ENCODE data around the gene IWS1. TPM values are rescaled to one million over a fixed set of nuclear protein-coding genes. Genes with fewer than 3 reads are reported as not detected.
A peak's percentile ranks its signal among the peaks of the same experiment; 100 is the strongest.

The IWS1 gene
- total RNA-seq, result 40.8 and 51.0 TPM in 2 replicates

DNA sequence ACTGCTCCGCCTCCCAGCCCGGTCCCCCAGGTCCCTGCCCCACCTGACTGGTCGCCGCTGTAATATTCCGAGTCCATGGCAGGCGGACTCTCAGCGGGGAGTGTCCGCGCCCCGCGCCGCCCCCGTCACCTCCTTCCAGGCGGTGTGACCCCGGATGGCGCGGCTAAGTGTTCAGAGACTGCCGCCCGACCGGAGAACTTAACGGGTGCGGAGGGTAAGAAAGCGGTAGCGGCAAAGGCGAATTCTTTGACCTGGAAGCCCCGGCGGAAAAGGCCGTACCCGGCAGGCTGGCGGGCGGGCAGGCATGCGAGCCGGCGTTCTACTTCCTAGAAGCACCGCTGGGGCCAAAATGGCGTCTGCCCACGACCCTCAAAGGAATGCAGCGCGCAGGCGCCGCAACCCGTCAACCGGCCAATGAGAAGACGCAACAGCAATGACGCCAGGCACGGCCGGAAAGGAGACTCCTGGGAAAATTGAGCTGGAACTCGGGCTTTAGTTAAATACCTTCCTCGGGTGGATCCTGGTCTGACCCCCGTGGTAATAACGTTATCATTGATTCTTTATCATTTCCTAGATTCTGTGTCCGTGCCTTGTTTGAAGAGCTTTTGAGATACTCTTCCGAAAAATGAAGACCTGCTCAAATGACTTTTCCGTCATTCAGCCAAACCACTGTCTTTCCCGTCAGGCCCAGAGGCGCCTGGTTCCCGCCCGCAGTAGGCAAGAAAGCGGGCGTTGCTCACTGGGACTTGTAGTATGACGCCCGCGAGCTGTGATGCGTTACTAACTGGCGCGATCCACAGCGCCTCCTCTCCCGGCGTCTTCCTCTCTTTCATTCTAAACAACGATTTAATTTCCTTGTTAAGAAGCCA is at the start of gene IWS1:
Gene IWS1 (minus strand): TSS at position 358 of the 869 bp plus-strand sequence. CDS start 281 bp downstream, at position 77.
- Histone ChIP-seq H3K4me3 (ENCODE audit: low read depth, low read length) (peak within 1 kb of the TSS; percentile 86), H3K27me3 (ENCODE audit: control insufficient read depth, insufficient read depth, low read length) (no peaks in the 10 kb centered on the region), H3K36me3 (ENCODE audit: control insufficient read depth, insufficient read depth, low read length) (peaks cover 4% of the 10 kb centered on the region)
- TF ChIP-seq, protein P1, sequence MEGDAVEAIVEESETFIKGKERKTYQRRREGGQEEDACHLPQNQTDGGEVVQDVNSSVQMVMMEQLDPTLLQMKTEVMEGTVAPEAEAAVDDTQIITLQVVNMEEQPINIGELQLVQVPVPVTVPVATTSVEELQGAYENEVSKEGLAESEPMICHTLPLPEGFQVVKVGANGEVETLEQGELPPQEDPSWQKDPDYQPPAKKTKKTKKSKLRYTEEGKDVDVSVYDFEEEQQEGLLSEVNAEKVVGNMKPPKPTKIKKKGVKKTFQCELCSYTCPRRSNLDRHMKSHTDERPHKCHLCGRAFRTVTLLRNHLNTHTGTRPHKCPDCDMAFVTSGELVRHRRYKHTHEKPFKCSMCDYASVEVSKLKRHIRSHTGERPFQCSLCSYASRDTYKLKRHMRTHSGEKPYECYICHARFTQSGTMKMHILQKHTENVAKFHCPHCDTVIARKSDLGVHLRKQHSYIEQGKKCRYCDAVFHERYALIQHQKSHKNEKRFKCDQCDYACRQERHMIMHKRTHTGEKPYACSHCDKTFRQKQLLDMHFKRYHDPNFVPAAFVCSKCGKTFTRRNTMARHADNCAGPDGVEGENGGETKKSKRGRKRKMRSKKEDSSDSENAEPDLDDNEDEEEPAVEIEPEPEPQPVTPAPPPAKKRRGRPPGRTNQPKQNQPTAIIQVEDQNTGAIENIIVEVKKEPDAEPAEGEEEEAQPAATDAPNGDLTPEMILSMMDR (IDR thresholded peaks at IDR 0.05; ENCODE audit: insufficient read depth, low read length, severe bottlenecking), result peak; percentile 22
- DNase-seq (ENCODE audit: low read depth), result peak; percentile 92
- FAIRE-seq, result no peak

DNA sequence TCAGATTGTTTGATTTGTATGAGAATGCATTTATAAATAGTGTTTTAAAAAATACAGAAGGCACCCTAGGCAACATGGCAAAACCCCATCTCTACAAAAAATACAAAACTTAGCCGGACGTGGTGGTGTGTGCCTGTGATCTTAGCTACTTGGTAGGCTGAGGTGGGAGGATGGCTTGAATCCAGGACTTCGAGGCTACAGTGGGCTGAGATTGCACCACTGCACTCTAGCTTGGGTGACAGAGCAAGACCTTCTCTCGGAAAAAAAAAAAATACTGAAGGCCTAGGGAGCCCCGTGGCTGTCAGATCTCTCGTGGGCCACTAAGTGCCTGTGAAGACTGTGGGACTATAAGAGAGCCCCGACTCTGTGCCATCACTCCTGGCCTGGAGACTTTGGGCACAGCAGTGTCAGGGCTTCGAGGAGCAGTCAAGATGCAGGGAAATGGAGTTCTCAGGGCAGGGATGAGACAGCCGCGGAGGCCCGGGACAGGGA is 49.7 kb upstream of the IWS1 start:
- no peaks in the 10 kb centered on the region for H3K36me3 ChIP-seq (ENCODE audit: control insufficient read depth, insufficient read depth, low read length)
- H3K4me3 ChIP-seq (ENCODE audit: low read depth, low read length), result no peak overlapping the region
- peaks cover 4% of the 10 kb centered on the region for H3K27me3 ChIP-seq (ENCODE audit: control insufficient read depth, insufficient read depth, low read length)
- no peak for FAIRE-seq
- TF ChIP-seq, protein P1 (IDR thresholded peaks at IDR 0.05; ENCODE audit: insufficient read depth, low read length, severe bottlenecking), result no peak
- DNase-seq (ENCODE audit: low read depth), result no peak

DNA sequence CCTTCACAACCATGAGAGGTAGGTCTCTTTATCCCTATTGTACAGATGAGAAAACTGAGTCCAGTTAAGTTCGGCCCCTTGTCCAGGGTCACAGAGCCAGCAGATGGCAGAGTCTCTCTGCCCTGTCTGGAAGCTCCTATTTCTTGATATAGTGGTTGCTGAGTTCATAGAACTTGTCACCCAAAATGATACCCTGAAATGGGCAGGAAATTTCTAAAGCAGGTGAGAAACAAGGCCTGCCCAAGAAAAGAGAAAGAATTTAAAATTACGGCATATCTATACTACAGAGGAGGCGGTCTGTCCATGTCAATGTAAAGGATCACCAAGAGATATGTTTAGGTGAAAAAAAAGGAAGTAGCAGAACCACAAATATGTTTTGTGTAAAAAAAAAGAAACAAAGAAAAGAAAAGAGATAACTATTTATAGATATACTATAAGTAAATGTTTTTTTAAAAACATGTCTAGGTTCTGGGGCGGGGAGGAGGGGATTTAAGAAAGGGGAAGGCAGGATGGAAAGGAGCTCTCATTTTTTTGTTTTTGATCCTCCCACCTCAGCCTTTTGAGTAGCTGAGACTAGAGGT is 49.0 kb upstream of the IWS1 start:
- FAIRE-seq (no peak), DNase-seq (ENCODE audit: low read depth) (no peak)
- TF ChIP-seq, protein P1 (IDR thresholded peaks at IDR 0.05; ENCODE audit: insufficient read depth, low read length, severe bottlenecking), result no peak
- no peak overlapping the region for H3K4me3 ChIP-seq (ENCODE audit: low read depth, low read length)
- no peaks in the 10 kb centered on the region for H3K36me3 ChIP-seq (ENCODE audit: control insufficient read depth, insufficient read depth, low read length)
- peaks cover 4% of the 10 kb centered on the region for H3K27me3 ChIP-seq (ENCODE audit: control insufficient read depth, insufficient read depth, low read length)

DNA sequence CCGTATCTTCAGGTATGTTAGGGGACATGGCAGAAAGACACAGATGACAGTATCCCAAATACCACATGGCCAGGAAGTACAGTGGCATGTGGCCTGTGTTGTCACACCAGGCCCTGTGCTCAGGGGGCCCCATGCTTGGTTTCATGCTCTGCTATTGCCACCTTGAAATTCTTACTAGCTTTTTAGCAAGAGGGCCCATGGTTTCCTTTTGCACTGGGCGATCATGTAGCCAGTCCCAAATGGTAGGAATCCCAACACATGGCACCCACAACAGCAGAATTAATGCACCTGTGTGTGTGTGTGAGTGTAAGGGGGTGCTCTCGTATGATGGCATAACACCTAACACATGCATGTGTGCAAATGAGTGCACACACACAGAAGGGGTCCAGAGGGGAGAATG is 48.4 kb upstream of the IWS1 start:
- H3K36me3 ChIP-seq (ENCODE audit: control insufficient read depth, insufficient read depth, low read length), result no peaks in the 10 kb centered on the region
- no peak for FAIRE-seq
- peaks cover 4% of the 10 kb centered on the region for H3K27me3 ChIP-seq (ENCODE audit: control insufficient read depth, insufficient read depth, low read length)
- DNase-seq (ENCODE audit: low read depth), result no peak
- no peak overlapping the region for H3K4me3 ChIP-seq (ENCODE audit: low read depth, low read length)
- TF ChIP-seq, protein P1 (IDR thresholded peaks at IDR 0.05; ENCODE audit: insufficient read depth, low read length, severe bottlenecking), result no peak

DNA sequence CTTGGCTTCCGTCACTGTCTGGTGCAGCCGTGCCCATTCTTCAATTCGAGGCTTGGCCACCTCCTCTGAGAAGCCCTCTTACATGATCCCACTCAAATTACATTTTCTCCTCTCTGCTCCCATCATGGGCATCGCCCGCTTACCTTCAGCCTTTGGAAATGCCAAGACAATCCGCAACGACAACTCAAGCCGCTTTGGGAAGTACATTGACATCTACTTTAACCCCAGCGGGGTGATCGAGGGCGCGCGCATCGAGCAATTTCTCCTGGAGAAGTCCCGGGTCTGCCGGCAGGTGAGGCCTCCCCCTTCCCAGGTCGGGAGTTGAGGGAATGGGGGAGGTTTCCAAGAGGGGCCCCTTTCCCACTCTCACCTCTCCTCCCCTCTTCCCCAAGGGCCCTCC is 47.5 kb upstream of the IWS1 start:
- DNase-seq (ENCODE audit: low read depth), result no peak
- H3K27me3 ChIP-seq (ENCODE audit: control insufficient read depth, insufficient read depth, low read length), result peaks cover 2% of the 10 kb centered on the region
- FAIRE-seq, result no peak
- H3K36me3 ChIP-seq (ENCODE audit: control insufficient read depth, insufficient read depth, low read length), result no peaks in the 10 kb centered on the region
- TF ChIP-seq, protein P1 (IDR thresholded peaks at IDR 0.05; ENCODE audit: insufficient read depth, low read length, severe bottlenecking), result no peak
- no peak overlapping the region for H3K4me3 ChIP-seq (ENCODE audit: low read depth, low read length)

All from bronchial epithelial cell (primary cell).